Measurements from ENCODE around the gene RPN2. TPM values are rescaled to one million over a fixed set of nuclear protein-coding genes. Genes with fewer than 3 reads are reported as not detected.

Gene RPN2
- total and polyA plus RNA-seq, 2 of the 13 experiments (the other 11 are each of a cell fraction or from before 2014, with no cell fraction given) = 587 to 1,818 TPM

GRCh38 chr20:37178839-37179682, at the start of gene RPN2, which contains the start of gene MROH8 (continued):
- peak; percentile 43; the same call in 1 of the 2 replicates for TF ChIP-seq CEBPG (CRISPR knock-in tag; IDR thresholded peaks at IDR 0.05)
- TF ChIP-seq, protein P1, sequence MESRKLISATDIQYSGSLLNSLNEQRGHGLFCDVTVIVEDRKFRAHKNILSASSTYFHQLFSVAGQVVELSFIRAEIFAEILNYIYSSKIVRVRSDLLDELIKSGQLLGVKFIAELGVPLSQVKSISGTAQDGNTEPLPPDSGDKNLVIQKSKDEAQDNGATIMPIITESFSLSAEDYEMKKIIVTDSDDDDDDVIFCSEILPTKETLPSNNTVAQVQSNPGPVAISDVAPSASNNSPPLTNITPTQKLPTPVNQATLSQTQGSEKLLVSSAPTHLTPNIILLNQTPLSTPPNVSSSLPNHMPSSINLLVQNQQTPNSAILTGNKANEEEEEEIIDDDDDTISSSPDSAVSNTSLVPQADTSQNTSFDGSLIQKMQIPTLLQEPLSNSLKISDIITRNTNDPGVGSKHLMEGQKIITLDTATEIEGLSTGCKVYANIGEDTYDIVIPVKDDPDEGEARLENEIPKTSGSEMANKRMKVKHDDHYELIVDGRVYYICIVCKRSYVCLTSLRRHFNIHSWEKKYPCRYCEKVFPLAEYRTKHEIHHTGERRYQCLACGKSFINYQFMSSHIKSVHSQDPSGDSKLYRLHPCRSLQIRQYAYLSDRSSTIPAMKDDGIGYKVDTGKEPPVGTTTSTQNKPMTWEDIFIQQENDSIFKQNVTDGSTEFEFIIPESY (CRISPR knock-in tag; IDR thresholded peaks at IDR 0.05) = no peak
- no peak for TF ChIP-seq ATM (IDR thresholded peaks at IDR 0.05; ENCODE audit: borderline replicate concordance)
- TF ChIP-seq CREBL2 (CRISPR knock-in tag; IDR thresholded peaks at IDR 0.05; ENCODE audit: borderline replicate concordance) = peak; percentile 87; the same call in 1 of the 2 replicates
- TF ChIP-seq ZNF256 (CRISPR knock-in tag; conservative IDR thresholded peaks at IDR 0.05) = peak; percentile 87; the same call in 1 of the 2 replicates
- no peak; the same call in 1 of the 2 replicates for TF ChIP-seq TGIF2 (CRISPR knock-in tag; IDR thresholded peaks at IDR 0.05)
- no peak for TF ChIP-seq ZNF260 (CRISPR knock-in tag; IDR thresholded peaks at IDR 0.05; ENCODE audit: borderline replicate concordance, low read depth)
- peak; percentile 73 for TF ChIP-seq ZNF564 (CRISPR knock-in tag; IDR thresholded peaks at IDR 0.05)
- no peak for TF ChIP-seq FOXA1 (IDR thresholded peaks at IDR 0.05)
- peak; percentile 12; the same call in 1 of the 2 replicates for TF ChIP-seq FOXA1 (CRISPR knock-in tag; IDR thresholded peaks at IDR 0.05)
- peak; percentile 89 for TF ChIP-seq MAX (IDR thresholded peaks at IDR 0.05)
- TF ChIP-seq ZBTB38 (CRISPR knock-in tag; IDR thresholded peaks at IDR 0.05) = peak; percentile 83; the same call in 1 of the 2 replicates
- peak; percentile 76; the same call in 1 of the 2 replicates for TF ChIP-seq TARDBP (CRISPR knock-in tag; IDR thresholded peaks at IDR 0.05)
- peak; percentile 82; the same call in 1 of the 2 replicates for TF ChIP-seq ZNF619 (CRISPR knock-in tag; IDR thresholded peaks at IDR 0.05)
- no peak for TF ChIP-seq ZNF326 (CRISPR knock-in tag; IDR thresholded peaks at IDR 0.05; ENCODE audit: borderline replicate concordance)
- TF ChIP-seq ZFAT (CRISPR knock-in tag; conservative IDR thresholded peaks at IDR 0.05) = peak; percentile 82; the same call in 1 of the 2 replicates
- peak; percentile 90 for TF ChIP-seq SRF (IDR thresholded peaks at IDR 0.05; ENCODE audit: low read depth, low read length)
- no peak for TF ChIP-seq MAFG (CRISPR knock-in tag; IDR thresholded peaks at IDR 0.05)
- TF ChIP-seq ARNT2 (CRISPR knock-in tag; IDR thresholded peaks at IDR 0.05; ENCODE audit: low read depth) = peak; percentile 88
- TF ChIP-seq RARG (CRISPR knock-in tag; IDR thresholded peaks at IDR 0.05; ENCODE audit: low read depth) = no peak
- TF ChIP-seq BHLHE40 (IDR thresholded peaks at IDR 0.05; ENCODE audit: low read length) = peak; percentile 97
- TF ChIP-seq MEIS1 (CRISPR knock-in tag; IDR thresholded peaks at IDR 0.05; ENCODE audit: borderline replicate concordance) = peak; percentile 14; the same call in 1 of the 2 replicates
- peak; percentile 65 for TF ChIP-seq HDAC2 (CRISPR knock-in tag; IDR thresholded peaks at IDR 0.05)
- no peak for TF ChIP-seq NR2F1 (CRISPR knock-in tag; IDR thresholded peaks at IDR 0.05)
- peak; percentile 97 for TF ChIP-seq CSRNP1 (CRISPR knock-in tag; IDR thresholded peaks at IDR 0.05)
- peak; percentile 89 for TF ChIP-seq ATF1 (CRISPR knock-in tag; IDR thresholded peaks at IDR 0.05)
- TF ChIP-seq ZNF7 (CRISPR knock-in tag; IDR thresholded peaks at IDR 0.05) = peak; percentile 36; the same call in 1 of the 2 replicates

All from HepG2 (cell line).